HG02885 (cell line): ENCODE results near the gene TTC21B.

Experiments
- ATAC-seq: cut with Tn5 transposase; IDR thresholded peaks from one replicate; pipeline ENCODE4 v1.9.1; 2021; ENCODE audit warnings: mild to moderate bottlenecking; ENCODE audit not compliant: unreplicated experiment, poor library complexity

TTC21B gene

GRCh38 chr2:165927353-165927752 lies 26.2 kb downstream of the TTC21B start:
- no peak for ATAC-seq

- no peak for ATAC-seq
Measured at GRCh38 chr2:165924946-165925345, 28.6 kb downstream of the TTC21B start.

- ATAC-seq = no peak
Measured at GRCh38 chr2:165920748-165921147, 32.8 kb downstream of the TTC21B start.

GRCh38 chr2:165913636-165914035 lies 39.9 kb downstream of the TTC21B start:
- ATAC-seq = no peak

- no peak for ATAC-seq
Measured at GRCh38 chr2:165911981-165912380, 41.6 kb downstream of the TTC21B start.

GRCh38 chr2:165911231-165911630 lies 42.3 kb downstream of the TTC21B start:
- ATAC-seq = no peak

- ATAC-seq = no peak
Measured at GRCh38 chr2:165909466-165909865, 44.1 kb downstream of the TTC21B start.

GRCh38 chr2:165905854-165906253 lies 47.7 kb downstream of the TTC21B start:
- no peak for ATAC-seq

GRCh38 chr2:165905269-165905668 lies 48.3 kb downstream of the TTC21B start:
- ATAC-seq = peak; percentile 84

- ATAC-seq = no peak
Measured at GRCh38 chr2:165904432-165904831, 49.1 kb downstream of the TTC21B start.

- ATAC-seq = no peak
Measured at GRCh38 chr2:165903406-165903805, 50.2 kb downstream of the TTC21B start.

GRCh38 chr2:165902934-165903333 lies 50.6 kb downstream of the TTC21B start:
- ATAC-seq = no peak

GRCh38 chr2:165901620-165902298 lies 51.8 kb downstream of the TTC21B start:
- no peak for ATAC-seq

- ATAC-seq = no peak
Measured at GRCh38 chr2:165899311-165899710, 54.3 kb downstream of the TTC21B start.

GRCh38 chr2:165898381-165898780 lies 55.2 kb downstream of the TTC21B start:
- no peak for ATAC-seq

- ATAC-seq = peak; percentile 64
Measured at GRCh38 chr2:165897726-165898125, 55.9 kb downstream of the TTC21B start.

- no peak for ATAC-seq
Measured at GRCh38 chr2:165897074-165897473, 56.5 kb downstream of the TTC21B start.

GRCh38 chr2:165895974-165896373 lies 57.6 kb downstream of the TTC21B start:
- ATAC-seq = peak; percentile 94

- no peak for ATAC-seq
Measured at GRCh38 chr2:165893556-165893955, 60.0 kb downstream of the TTC21B start.

GRCh38 chr2:165892526-165892925 lies 61.0 kb downstream of the TTC21B start:
- no peak for ATAC-seq

GRCh38 chr2:165891943-165892342 lies 61.6 kb downstream of the TTC21B start:
- no peak for ATAC-seq

- ATAC-seq = no peak
Measured at GRCh38 chr2:165891345-165891744, 62.2 kb downstream of the TTC21B start.

GRCh38 chr2:165889798-165890197 lies 63.8 kb downstream of the TTC21B start:
- no peak for ATAC-seq
